GM23338 (cell line): ENCODE results near the gene HMCES. TPM values are rescaled to one million over a fixed set of nuclear protein-coding genes. Genes with fewer than 3 reads are reported as not detected.

ENCODE experiments used
- ATAC-seq: fragments of 200-7000 bp; cut with Tn5 transposase; 3 replicates; pipeline ENCODE4 v1.9.1; 2020
- DNase-seq: peaks from one replicate; pipeline ENCODE4 v3.0.0-alpha.2; 2015; ENCODE audit warnings: low spot score
- H2AFZ ChIP-seq: fragments of 200-600 bp; sonication (generic); 2 replicates; pipeline ENCODE4 v1.8.0; 2016; ENCODE audit warnings: antibody characterized with exemption, mild to moderate bottlenecking, moderate library complexity
- H3F3A ChIP-seq: fragments of 200-600 bp; sonication (generic); replicated peaks from 2 replicates; pipeline ENCODE4 v1.8.0; 2017; ENCODE audit warnings: antibody characterized with exemption, mixed run types, low read depth
- H3K27ac ChIP-seq: fragments of 200-600 bp; sonication (generic); 2 replicates; pipeline ENCODE4 v1.6.1; 2016; ENCODE audit warnings: low read depth
- H3K27me3 ChIP-seq: fragments of 200-600 bp; sonication (generic); 2 replicates; pipeline ENCODE4 v1.8.0; 2016; ENCODE audit warnings: mild to moderate bottlenecking, mixed run types, moderate library complexity; ENCODE audit not compliant: insufficient read depth
- H3K36me3 ChIP-seq: fragments of 200-600 bp; sonication (generic); 2 replicates; pipeline ENCODE4 v1.8.0; 2016; ENCODE audit warnings: mild to moderate bottlenecking; ENCODE audit not compliant: insufficient read depth
- H3K4me1 ChIP-seq: fragments of 200-600 bp; sonication (generic); 2 replicates; pipeline ENCODE4 v1.8.0; 2016; ENCODE audit warnings: mild to moderate bottlenecking, moderate library complexity; ENCODE audit not compliant: insufficient read depth
- H3K4me2 ChIP-seq: fragments of 200-600 bp; sonication (generic); 2 replicates; pipeline ENCODE4 v1.7.1; 2017; ENCODE audit warnings: mixed run types
- H3K4me3 ChIP-seq: fragments of 200-600 bp; sonication (generic); 2 replicates; pipeline ENCODE4 v1.6.1; 2016; ENCODE audit warnings: mixed run types
- H3K79me2 ChIP-seq: fragments of 200-600 bp; sonication (generic); replicated peaks from 2 replicates; pipeline ENCODE4 v1.8.0; 2017; ENCODE audit warnings: mild to moderate bottlenecking; ENCODE audit not compliant: insufficient read depth
- H3K9me2 ChIP-seq: fragments of 200-600 bp; sonication (generic); 2 replicates; pipeline ENCODE4 v1.8.0; 2017; ENCODE audit not compliant: insufficient read depth
- H4K20me1 ChIP-seq: fragments of 200-600 bp; sonication (generic); replicated peaks from 2 replicates; pipeline ENCODE4 v1.8.0; 2017; ENCODE audit warnings: mild to moderate bottlenecking; ENCODE audit not compliant: insufficient read depth
- H3K27ac Mint-ChIP-seq: 2 replicates; pipeline ENCODE4 v1.8.0; 2020; ENCODE audit warnings: inconsistent platforms, mild to moderate bottlenecking, moderate library complexity, mixed read lengths
- H3K27me3 Mint-ChIP-seq: 3 replicates; pipeline ENCODE4 v1.8.0; 2022; ENCODE audit warnings: low read depth, mild to moderate bottlenecking, moderate library complexity, mixed read lengths, inconsistent platforms; ENCODE audit not compliant: insufficient read depth, poor library complexity
- H3K36me3 Mint-ChIP-seq: 3 replicates; pipeline ENCODE4 v1.8.0; 2021; ENCODE audit warnings: low read depth, mild to moderate bottlenecking, inconsistent platforms, moderate library complexity, mixed read lengths
- H3K4me1 Mint-ChIP-seq: 3 replicates; pipeline ENCODE4 v1.8.0; 2020; ENCODE audit warnings: mild to moderate bottlenecking, inconsistent platforms, mixed read lengths
- H3K4me3 Mint-ChIP-seq: 3 replicates; pipeline ENCODE4 v1.8.0; 2021; ENCODE audit warnings: moderate library complexity, mild to moderate bottlenecking, inconsistent platforms, mixed read lengths
- H3K9me3 Mint-ChIP-seq: 3 replicates; pipeline ENCODE4 v1.8.0; 2020; ENCODE audit warnings: moderate library complexity, mild to moderate bottlenecking, inconsistent platforms, mixed read lengths
- CTCF ChIP-seq, 2 experiments: fragments of 200-600 bp in 1 of 2; sonication (generic) in 1 of 2; conservative IDR thresholded peaks; 2 replicates each; pipeline versions ENCODE4 v1.5.1 to v1.6.1; 2016 to 2017; ENCODE audit warnings: antibody characterized with exemption in 2 of 2, low read depth in 2 of 2, mild to moderate bottlenecking in 2 of 2, moderate library complexity in 1 of 2
- EZH2 ChIP-seq: fragments of 200-600 bp; sonication (generic); IDR thresholded peaks from one replicate; pipeline ENCODE4 v1.8.0; 2017; ENCODE audit warnings: antibody characterized with exemption, mild to moderate bottlenecking, low read depth; ENCODE audit not compliant: unreplicated experiment
- EZH2phosphoT487 ChIP-seq: fragments of 200-600 bp; sonication (generic); IDR thresholded peaks from one replicate; pipeline ENCODE4 v1.8.1; 2018; ENCODE audit warnings: antibody characterized with exemption; ENCODE audit not compliant: unreplicated experiment
- NANOG ChIP-seq: IDR thresholded peaks from 2 replicates; pipeline ENCODE4 v1.6.1; 2016; ENCODE audit warnings: antibody characterized with exemption, borderline replicate concordance
- POLR2AphosphoS5 ChIP-seq: IDR thresholded peaks from 2 replicates; pipeline ENCODE4 v1.6.1; 2016; ENCODE audit warnings: antibody characterized with exemption, low read depth
- STAT1 ChIP-seq: IDR thresholded peaks from one replicate; pipeline ENCODE4 v1.6.1; 2016; ENCODE audit warnings: antibody characterized with exemption; ENCODE audit not compliant: unreplicated experiment
- ZNF114 ChIP-seq: fragments of 250-450 bp; sonication (Bioruptor Pico); IDR thresholded peaks from 2 replicates; pipeline ENCODE4 v1.5.0; 2020; ENCODE audit warnings: mild to moderate bottlenecking, moderate library complexity
- ZNF331 ChIP-seq: fragments of 250-450 bp; sonication (Bioruptor Pico); IDR thresholded peaks from 2 replicates; pipeline ENCODE4 v1.5.0; 2020; ENCODE audit warnings: low read depth, mild to moderate bottlenecking, moderate library complexity
- polyA plus RNA-seq: library from polyadenylated mRNA; unstranded; fragments of >200 nt; fragmentation: Nextera tagmentation; extraction: Ambion mirVana; gene quantifications from 2 replicates; pipeline ENCODE4 v1.2.1, GENCODE V29; 2016
- total RNA-seq: library from RNA; depleted of rRNA; stranded (reverse); fragments of >200 nt; shearing (Covaris generic); gene quantifications from 2 replicates; pipeline ENCODE4 v1.2.3, GENCODE V29; 2014
- TF ChIP-seq, protein P1 (sequence below): IDR thresholded peaks from one replicate; pipeline ENCODE4 v1.6.1; 2018; ENCODE audit warnings: antibody characterized with exemption; ENCODE audit not compliant: unreplicated experiment
- TF ChIP-seq, protein P2 (sequence below): IDR thresholded peaks from 2 replicates; pipeline ENCODE4 v1.6.1; 2016; ENCODE audit warnings: antibody characterized with exemption

HMCES gene
- total and polyA plus RNA-seq, 2 experiments from 2014 or later, result 36.5 to 44.5 TPM

GRCh38 chr3:129288446-129288845, 9.8 kb downstream of the HMCES start (continued):
- TF ChIP-seq EZH2 (no peak), ZNF114 (CRISPR knock-in tag) (no peak), STAT1 (no peak)
- TF ChIP-seq, protein P1, sequence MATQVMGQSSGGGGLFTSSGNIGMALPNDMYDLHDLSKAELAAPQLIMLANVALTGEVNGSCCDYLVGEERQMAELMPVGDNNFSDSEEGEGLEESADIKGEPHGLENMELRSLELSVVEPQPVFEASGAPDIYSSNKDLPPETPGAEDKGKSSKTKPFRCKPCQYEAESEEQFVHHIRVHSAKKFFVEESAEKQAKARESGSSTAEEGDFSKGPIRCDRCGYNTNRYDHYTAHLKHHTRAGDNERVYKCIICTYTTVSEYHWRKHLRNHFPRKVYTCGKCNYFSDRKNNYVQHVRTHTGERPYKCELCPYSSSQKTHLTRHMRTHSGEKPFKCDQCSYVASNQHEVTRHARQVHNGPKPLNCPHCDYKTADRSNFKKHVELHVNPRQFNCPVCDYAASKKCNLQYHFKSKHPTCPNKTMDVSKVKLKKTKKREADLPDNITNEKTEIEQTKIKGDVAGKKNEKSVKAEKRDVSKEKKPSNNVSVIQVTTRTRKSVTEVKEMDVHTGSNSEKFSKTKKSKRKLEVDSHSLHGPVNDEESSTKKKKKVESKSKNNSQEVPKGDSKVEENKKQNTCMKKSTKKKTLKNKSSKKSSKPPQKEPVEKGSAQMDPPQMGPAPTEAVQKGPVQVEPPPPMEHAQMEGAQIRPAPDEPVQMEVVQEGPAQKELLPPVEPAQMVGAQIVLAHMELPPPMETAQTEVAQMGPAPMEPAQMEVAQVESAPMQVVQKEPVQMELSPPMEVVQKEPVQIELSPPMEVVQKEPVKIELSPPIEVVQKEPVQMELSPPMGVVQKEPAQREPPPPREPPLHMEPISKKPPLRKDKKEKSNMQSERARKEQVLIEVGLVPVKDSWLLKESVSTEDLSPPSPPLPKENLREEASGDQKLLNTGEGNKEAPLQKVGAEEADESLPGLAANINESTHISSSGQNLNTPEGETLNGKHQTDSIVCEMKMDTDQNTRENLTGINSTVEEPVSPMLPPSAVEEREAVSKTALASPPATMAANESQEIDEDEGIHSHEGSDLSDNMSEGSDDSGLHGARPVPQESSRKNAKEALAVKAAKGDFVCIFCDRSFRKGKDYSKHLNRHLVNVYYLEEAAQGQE, result no peak
- TF ChIP-seq, protein P2, sequence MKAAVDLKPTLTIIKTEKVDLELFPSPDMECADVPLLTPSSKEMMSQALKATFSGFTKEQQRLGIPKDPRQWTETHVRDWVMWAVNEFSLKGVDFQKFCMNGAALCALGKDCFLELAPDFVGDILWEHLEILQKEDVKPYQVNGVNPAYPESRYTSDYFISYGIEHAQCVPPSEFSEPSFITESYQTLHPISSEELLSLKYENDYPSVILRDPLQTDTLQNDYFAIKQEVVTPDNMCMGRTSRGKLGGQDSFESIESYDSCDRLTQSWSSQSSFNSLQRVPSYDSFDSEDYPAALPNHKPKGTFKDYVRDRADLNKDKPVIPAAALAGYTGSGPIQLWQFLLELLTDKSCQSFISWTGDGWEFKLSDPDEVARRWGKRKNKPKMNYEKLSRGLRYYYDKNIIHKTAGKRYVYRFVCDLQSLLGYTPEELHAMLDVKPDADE, result no peak

DNA sequence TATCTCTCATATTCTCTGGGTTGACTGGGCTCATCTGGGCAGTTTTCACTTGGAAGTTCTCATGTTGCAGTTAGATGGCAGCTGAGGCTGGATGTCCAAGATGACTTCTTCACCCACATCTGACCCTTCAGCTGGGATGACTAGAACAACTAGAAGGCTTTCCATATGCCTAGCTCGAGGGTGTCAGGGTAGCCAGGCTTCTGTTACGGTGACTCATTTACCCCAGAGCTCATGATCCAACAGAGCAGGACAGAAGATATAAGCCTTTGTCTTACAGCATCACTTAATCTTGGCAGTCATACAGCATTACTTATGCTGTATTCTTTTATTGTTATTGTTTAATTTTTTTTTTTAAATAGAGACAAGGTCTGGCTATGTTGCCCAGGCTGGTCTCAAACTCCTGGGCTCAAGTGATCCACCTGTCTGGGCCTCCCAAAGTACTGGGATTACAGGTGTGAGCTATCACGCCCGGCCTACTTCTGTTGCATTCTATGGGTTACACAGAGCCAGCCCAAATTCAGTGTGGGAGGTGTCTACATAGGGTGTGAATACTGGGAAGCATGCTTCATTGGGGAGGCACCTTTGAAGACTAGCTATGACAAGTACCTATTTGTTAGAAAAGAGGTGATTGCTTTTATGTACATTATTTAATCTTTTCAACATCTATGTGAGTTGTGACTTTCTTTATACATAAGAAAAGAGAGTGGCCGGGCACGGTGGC, 10.7 kb downstream of the HMCES start:
- H3F3A ChIP-seq, result no peaks in the 10 kb centered on the region
- TF ChIP-seq EZH2phosphoT487, result no peak
- TF ChIP-seq CTCF (conservative IDR thresholded peaks at IDR 0.05; ENCODE audit: low read depth in 2 of 2), result no peak
- TF ChIP-seq ZNF331 (CRISPR knock-in tag), result no peak
- no peak for TF ChIP-seq POLR2AphosphoS5
- no peak for TF ChIP-seq NANOG
- no peak for TF ChIP-seq EZH2
- no peak for TF ChIP-seq ZNF114 (CRISPR knock-in tag)
- no peak for ATAC-seq
- peaks cover 21% of the 10 kb centered on the region; the same call in 2 of the 3 replicates for H3K36me3 Mint-ChIP-seq
- no peak overlapping the region for H2AFZ ChIP-seq
- H3K27ac ChIP-seq, result no peak overlapping the region
- no peak overlapping the region for H3K4me3 ChIP-seq
- no peaks in the 10 kb centered on the region for H3K4me1 ChIP-seq
- H3K4me1 Mint-ChIP-seq, result no peaks in the 10 kb centered on the region
- H3K79me2 ChIP-seq, result no peaks in the 10 kb centered on the region
- H3K27me3 ChIP-seq, result no peaks in the 10 kb centered on the region
- no peak overlapping the region for H3K27ac Mint-ChIP-seq
- DNase-seq, result no peak
- H3K9me3 Mint-ChIP-seq, result no peaks in the 10 kb centered on the region; the same call in 2 of the 3 replicates
- peaks cover 24% of the 10 kb centered on the region; the same call in 1 of the 2 replicates for H3K36me3 ChIP-seq
- no peaks in the 10 kb centered on the region for H4K20me1 ChIP-seq
- H3K4me2 ChIP-seq, result no peak overlapping the region
- no peak overlapping the region for H3K4me3 Mint-ChIP-seq
- peaks cover 2% of the 10 kb centered on the region for H3K27me3 Mint-ChIP-seq
- H3K9me2 ChIP-seq, result no peaks in the 10 kb centered on the region
